Tibial artery (tissue), 4 donors: ENCODE data around the gene RIC3.

Experiments
- DNase-seq, 2 donors: peaks; one replicate each; pipeline ENCODE4 v3.0.0-alpha.2; 2019
- H3K27ac ChIP-seq, 2 donors: fragments of 200-600 bp; sonication (generic) in 1 of 2; 1 replicate in 1 of 2; 2 replicates in 1 of 2; pipeline ENCODE4 v1.5.1; 2018 to 2019; ENCODE audit warnings: mild to moderate bottlenecking in 1 of 2
- H3K27me3 ChIP-seq, 2 donors: fragments of 200-600 bp; sonication (generic) in 1 of 2; one replicate each; pipeline versions ENCODE4 v1.5.1 to v1.6.0; 2016 to 2019
- H3K36me3 ChIP-seq, 3 donors: fragments of 200-600 bp; sonication (generic) in 2 of 3; one replicate each; pipeline ENCODE4 v1.5.1; 2016 to 2019; ENCODE audit warnings: mild to moderate bottlenecking in 2 of 3
- H3K4me1 ChIP-seq, 4 donors: fragments of 200-600 bp; sonication (generic) in 2 of 4; 1 replicate in 3 of 4; 2 replicates in 1 of 4; pipeline ENCODE4 v1.5.1; 2016 to 2019
- H3K4me3 ChIP-seq, 2 donors: fragments of 200-600 bp; sonication (generic) in 1 of 2; 1 replicate in 1 of 2; 2 replicates in 1 of 2; pipeline ENCODE4 v1.5.1; 2018 to 2019; ENCODE audit warnings: mild to moderate bottlenecking in 2 of 2
- H3K9me3 ChIP-seq, 3 donors: fragments of 200-600 bp; sonication (generic) in 1 of 3; one replicate each; pipeline ENCODE4 v1.5.1; 2016 to 2019
- intact Hi-C: fragments of 100-400 bp; cut with DNase I; formaldehyde crosslinking; loops from one replicate; pipeline ENCODE4 v1.15.0; 2023; ENCODE audit warnings: low total_unique reads
- TF ChIP-seq, protein P1 (sequence below), 2 experiments: fragments of 200-600 bp in 1 of 2; fragments of 450-650 bp in 1 of 2; IDR thresholded peaks; one replicate each; pipeline ENCODE4 v1.5.1; 2017 to 2019; ENCODE audit warnings: antibody characterized with exemption in 2 of 2, mild to moderate bottlenecking in 1 of 2, moderate library complexity in 1 of 2

Gene RIC3

DNA sequence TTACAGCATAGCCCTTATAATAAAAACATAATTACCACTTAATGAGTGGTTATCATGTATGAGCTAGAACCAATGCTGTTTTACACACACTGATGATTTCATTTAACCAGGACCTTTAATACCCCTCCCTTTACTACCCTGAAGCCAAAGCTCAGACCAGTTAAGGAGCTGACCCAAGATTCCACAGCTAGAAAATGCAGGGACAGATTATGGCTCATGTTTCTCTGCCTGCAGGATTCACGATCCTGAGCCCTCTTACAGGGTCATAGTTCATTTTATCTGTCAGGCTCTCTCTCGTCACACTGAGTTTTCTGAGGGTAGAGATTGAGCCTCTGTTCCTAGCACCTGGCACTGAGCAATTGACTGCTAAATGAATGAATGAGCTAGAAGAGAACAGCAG, 60.4 kb downstream of the RIC3 start:
- H3K9me3 ChIP-seq, result no peaks in the 10 kb centered on the region
- intact Hi-C loops, result no loop called here
- H3K36me3 ChIP-seq, result peaks cover 0 to 57% (median 13%) of the 10 kb centered on the region in 3 donors
- H3K27ac ChIP-seq, result no peak overlapping the region
- no peak overlapping the region for H3K4me3 ChIP-seq
- TF ChIP-seq, protein P1, sequence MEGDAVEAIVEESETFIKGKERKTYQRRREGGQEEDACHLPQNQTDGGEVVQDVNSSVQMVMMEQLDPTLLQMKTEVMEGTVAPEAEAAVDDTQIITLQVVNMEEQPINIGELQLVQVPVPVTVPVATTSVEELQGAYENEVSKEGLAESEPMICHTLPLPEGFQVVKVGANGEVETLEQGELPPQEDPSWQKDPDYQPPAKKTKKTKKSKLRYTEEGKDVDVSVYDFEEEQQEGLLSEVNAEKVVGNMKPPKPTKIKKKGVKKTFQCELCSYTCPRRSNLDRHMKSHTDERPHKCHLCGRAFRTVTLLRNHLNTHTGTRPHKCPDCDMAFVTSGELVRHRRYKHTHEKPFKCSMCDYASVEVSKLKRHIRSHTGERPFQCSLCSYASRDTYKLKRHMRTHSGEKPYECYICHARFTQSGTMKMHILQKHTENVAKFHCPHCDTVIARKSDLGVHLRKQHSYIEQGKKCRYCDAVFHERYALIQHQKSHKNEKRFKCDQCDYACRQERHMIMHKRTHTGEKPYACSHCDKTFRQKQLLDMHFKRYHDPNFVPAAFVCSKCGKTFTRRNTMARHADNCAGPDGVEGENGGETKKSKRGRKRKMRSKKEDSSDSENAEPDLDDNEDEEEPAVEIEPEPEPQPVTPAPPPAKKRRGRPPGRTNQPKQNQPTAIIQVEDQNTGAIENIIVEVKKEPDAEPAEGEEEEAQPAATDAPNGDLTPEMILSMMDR (IDR thresholded peaks at IDR 0.05), result no peak
- H3K27me3 ChIP-seq, result no peaks in the 10 kb centered on the region
- H3K4me1 ChIP-seq, result no peaks in the 10 kb centered on the region
- DNase-seq, result no peak

DNA sequence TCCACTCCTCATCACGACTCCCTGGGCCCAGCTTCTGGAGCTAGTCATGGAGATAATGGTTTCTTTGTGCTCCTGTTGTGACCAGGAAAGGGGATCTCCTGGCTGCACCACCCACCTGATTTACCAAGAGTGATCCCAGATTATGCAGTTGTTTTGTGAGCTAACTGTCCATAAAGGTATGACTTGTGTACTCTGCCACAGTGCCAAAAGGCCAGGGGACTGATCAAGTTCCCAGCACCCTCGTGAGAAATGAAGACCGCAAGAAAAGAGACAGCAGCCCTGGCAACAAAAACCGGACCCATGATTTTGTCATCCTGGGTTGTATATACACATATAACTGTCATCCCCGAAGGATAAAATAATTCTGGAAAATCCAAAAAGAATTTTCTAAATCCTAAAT, 61.2 kb downstream of the RIC3 start:
- intact Hi-C loops, result no loop called here
- Histone ChIP-seq H3K4me3 (no peak overlapping the region), H3K9me3 (no peaks in the 10 kb centered on the region), H3K36me3 (peaks cover 0 to 65% (median 21%) of the 10 kb centered on the region in 3 donors), H3K27ac (no peak overlapping the region), H3K27me3 (no peaks in the 10 kb centered on the region), H3K4me1 (no peaks in the 10 kb centered on the region)
- DNase-seq, result no peak
- TF ChIP-seq, protein P1 (IDR thresholded peaks at IDR 0.05), result no peak

DNA sequence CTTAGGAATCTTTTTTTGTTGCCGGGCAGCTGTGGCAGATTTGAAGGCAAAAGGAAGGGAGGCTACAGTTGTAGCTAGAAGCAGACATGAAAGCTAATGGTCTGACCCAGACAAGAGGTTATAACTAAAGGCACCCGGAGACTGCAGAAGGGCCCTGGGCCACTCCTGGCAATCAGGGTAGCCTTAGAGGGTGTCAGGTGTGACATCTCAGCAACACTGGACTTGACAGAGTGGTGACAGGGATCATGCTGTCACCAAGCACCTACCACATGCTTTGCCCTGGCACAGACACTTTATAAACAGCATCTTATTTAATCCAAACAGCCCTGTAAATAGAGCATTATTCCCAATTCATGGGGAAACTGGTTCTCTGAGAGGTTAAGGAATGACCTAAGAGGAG, 62.1 kb downstream of the RIC3 start:
- DNase-seq, result no peak
- TF ChIP-seq, protein P1 (IDR thresholded peaks at IDR 0.05), result no peak
- Histone ChIP-seq H3K9me3 (no peaks in the 10 kb centered on the region), H3K36me3 (peaks cover 0 to 75% (median 30%) of the 10 kb centered on the region in 3 donors), H3K27ac (no peak overlapping the region), H3K4me1 (no peaks in the 10 kb centered on the region), H3K4me3 (no peak overlapping the region), H3K27me3 (no peaks in the 10 kb centered on the region)
- intact Hi-C loops, result no loop called here

DNA sequence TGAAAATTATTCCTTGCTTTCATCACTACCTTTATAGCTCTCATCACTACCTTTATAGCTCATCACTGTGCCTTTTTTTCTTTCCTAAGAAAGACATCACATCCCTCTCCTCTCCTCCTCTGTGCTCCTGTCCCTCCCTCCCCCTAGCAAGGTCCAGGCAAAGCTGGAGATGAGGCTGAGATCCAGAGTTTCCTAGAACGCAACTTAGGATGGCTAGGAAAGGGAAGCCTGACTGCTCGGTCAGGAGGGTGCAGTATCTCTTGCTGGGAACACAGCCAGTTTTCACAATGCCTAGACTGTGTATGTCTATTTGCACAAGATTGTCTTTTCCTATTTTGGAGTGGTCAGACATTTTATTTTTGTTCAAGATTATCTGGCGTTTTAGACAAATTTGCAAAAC, 63.2 kb downstream of the RIC3 start:
- DNase-seq, result no peak
- intact Hi-C loops, result no loop called here
- TF ChIP-seq, protein P1 (IDR thresholded peaks at IDR 0.05), result no peak
- Histone ChIP-seq H3K27me3 (no peaks in the 10 kb centered on the region), H3K4me3 (no peak overlapping the region), H3K9me3 (no peaks in the 10 kb centered on the region), H3K36me3 (peaks cover 0 to 82% (median 40%) of the 10 kb centered on the region in 3 donors), H3K4me1 (no peaks in the 10 kb centered on the region), H3K27ac (no peak overlapping the region)

DNA sequence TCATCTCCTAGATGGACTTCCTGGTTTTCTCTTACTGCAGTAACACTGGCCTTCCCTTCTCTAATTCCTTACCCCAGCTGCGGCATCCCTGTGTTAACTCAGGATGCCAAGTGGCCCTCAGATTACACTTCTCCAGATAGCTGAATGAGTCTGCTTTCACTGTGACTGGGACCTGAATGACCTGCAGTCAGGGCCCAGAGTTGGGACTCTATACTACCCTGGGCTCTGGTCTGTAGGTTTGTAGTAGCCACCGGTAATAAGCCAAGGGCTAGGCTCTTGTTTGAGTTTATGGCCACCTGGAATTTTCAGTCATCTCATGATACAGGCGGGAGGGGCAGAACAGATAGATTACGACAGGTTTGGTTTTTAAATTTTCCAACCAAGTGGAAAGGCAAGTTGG, 63.7 kb downstream of the RIC3 start:
- Histone ChIP-seq H3K27ac (no peak overlapping the region), H3K36me3 (peaks cover 0 to 82% (median 46%) of the 10 kb centered on the region in 3 donors)
- intact Hi-C loops, result no loop called here

More for the DNA sequence above, 63.7 kb downstream of the RIC3 start:
- DNase-seq, result no peak
- H3K4me3 ChIP-seq, result no peak overlapping the region
- H3K27me3 ChIP-seq, result no peaks in the 10 kb centered on the region
- H3K4me1 ChIP-seq, result no peaks in the 10 kb centered on the region
- TF ChIP-seq, protein P1 (IDR thresholded peaks at IDR 0.05), result no peak
- no peaks in the 10 kb centered on the region for H3K9me3 ChIP-seq
